GM12878 (cell line): Measurements from ENCODE around the gene DDX31.

Experiments used
- CHD2 ChIP-seq: IDR thresholded peaks from 2 replicates; pipeline ENCODE4 v1.6.1; 2011; ENCODE audit warnings: low read depth, low read length, improper control_type of control experiment, borderline replicate concordance
- EGR1 ChIP-seq, 2 experiments: IDR thresholded peaks; 1 replicate in 1 of 2; 2 replicates in 1 of 2; pipeline ENCODE4 v1.6.1; 2011 to 2012; ENCODE audit warnings: low read depth in 2 of 2, low read length in 2 of 2, borderline replicate concordance in 1 of 2, mild to moderate bottlenecking in 1 of 2, moderate library complexity in 1 of 2
- EP300 ChIP-seq, 2 experiments: fragments of 150-350 bp in 1 of 2; IDR thresholded peaks; 2 replicates each; pipeline ENCODE4 v1.6.1; 2011 to 2012; ENCODE audit warnings: low read depth in 2 of 2, low read length in 2 of 2, borderline replicate concordance in 1 of 2, improper control_type of control experiment in 1 of 2, inconsistent platforms in 1 of 2; ENCODE audit not compliant: control insufficient read depth in 1 of 2
- JUND ChIP-seq: IDR thresholded peaks from 2 replicates; pipeline ENCODE4 v1.6.1; 2012; ENCODE audit warnings: low read depth, mild to moderate bottlenecking, low read length, improper control_type of control experiment, moderate library complexity
- POLR2AphosphoS5 ChIP-seq: IDR thresholded peaks from 2 replicates; pipeline ENCODE4 v1.6.1; 2011; ENCODE audit warnings: mild to moderate bottlenecking, low read length, inconsistent platforms
- RFX5 ChIP-seq: IDR thresholded peaks from 2 replicates; pipeline ENCODE4 v1.6.1; 2011; ENCODE audit warnings: low read depth, low read length, improper control_type of control experiment
- TAF1 ChIP-seq: IDR thresholded peaks from 2 replicates; pipeline ENCODE4 v1.6.1; 2011; ENCODE audit warnings: mild to moderate bottlenecking, low read depth, low read length, borderline replicate concordance
- TF ChIP-seq, protein P1 (sequence below), 3 experiments: IDR thresholded peaks in 2 of 3; conservative IDR thresholded peaks in 1 of 3; 2 replicates each; pipeline ENCODE4 v1.5.1; 2011; ENCODE audit warnings: low read depth in 3 of 3, low read length in 3 of 3, mild to moderate bottlenecking in 3 of 3, control low read depth in 2 of 3, moderate library complexity in 2 of 3, inconsistent platforms in 1 of 3, mixed read lengths in 1 of 3; ENCODE audit not compliant: control insufficient read depth in 2 of 3, insufficient read depth in 1 of 3; ENCODE audit errors: extremely low read depth in 1 of 3

DNA sequence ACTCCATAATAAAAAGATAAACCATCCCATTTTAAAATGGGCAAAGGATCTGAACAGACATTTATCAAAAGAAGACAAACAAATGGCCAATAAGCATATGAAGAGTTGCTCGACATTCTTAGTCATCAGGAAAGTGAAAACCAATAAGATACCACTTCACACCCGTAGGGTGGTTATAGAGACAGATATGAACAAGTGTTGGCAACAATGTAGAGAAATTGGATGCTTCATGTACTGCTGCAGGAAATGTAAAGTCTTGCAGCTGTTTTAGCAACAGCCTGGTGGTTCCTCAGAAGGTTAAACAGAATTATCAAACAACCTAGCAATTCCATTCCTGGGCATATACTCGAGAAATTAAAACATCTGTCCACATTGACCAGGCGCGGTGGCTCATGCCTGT is 43.0 kb upstream of the DDX31 start:
- no peak for TF ChIP-seq JUND
- no peak for TF ChIP-seq EP300 (IDR thresholded peaks at IDR 0.05; ENCODE audit: borderline replicate concordance in 1 of 2, control insufficient read depth in 1 of 2, low read depth in 2 of 2, low read length in 2 of 2)
- TF ChIP-seq, protein P1, sequence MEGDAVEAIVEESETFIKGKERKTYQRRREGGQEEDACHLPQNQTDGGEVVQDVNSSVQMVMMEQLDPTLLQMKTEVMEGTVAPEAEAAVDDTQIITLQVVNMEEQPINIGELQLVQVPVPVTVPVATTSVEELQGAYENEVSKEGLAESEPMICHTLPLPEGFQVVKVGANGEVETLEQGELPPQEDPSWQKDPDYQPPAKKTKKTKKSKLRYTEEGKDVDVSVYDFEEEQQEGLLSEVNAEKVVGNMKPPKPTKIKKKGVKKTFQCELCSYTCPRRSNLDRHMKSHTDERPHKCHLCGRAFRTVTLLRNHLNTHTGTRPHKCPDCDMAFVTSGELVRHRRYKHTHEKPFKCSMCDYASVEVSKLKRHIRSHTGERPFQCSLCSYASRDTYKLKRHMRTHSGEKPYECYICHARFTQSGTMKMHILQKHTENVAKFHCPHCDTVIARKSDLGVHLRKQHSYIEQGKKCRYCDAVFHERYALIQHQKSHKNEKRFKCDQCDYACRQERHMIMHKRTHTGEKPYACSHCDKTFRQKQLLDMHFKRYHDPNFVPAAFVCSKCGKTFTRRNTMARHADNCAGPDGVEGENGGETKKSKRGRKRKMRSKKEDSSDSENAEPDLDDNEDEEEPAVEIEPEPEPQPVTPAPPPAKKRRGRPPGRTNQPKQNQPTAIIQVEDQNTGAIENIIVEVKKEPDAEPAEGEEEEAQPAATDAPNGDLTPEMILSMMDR (IDR thresholded peaks at IDR 0.05 in 2 of 3, conservative IDR thresholded peaks at IDR 0.05 in 1 of 3; ENCODE audit: control insufficient read depth in 2 of 3, extremely low read depth in 1 of 3, insufficient read depth in 1 of 3, low read depth in 3 of 3, low read length in 3 of 3) = no peak
- TF ChIP-seq EGR1 (IDR thresholded peaks at IDR 0.05; ENCODE audit: borderline replicate concordance in 1 of 2, low read depth in 2 of 2, low read length in 2 of 2) = no peak
- no peak for TF ChIP-seq POLR2AphosphoS5
- no peak for TF ChIP-seq TAF1
- TF ChIP-seq CHD2 = no peak
- no peak for TF ChIP-seq RFX5
